ENCODE results near the gene LPCAT1.

- no peak for TF ChIP-seq POLR2A (IDR thresholded peaks at IDR 0.05; ENCODE audit: low read depth, low read length)
- TF ChIP-seq CTCF (IDR thresholded peaks at IDR 0.05; ENCODE audit: extremely low read depth in 1 of 2, insufficient read depth in 1 of 2, low read depth in 1 of 2, low read length in 2 of 2), result no peak
- TF ChIP-seq JUN (IDR thresholded peaks at IDR 0.05; ENCODE audit: borderline replicate concordance, insufficient read depth, insufficient read length, low read depth), result no peak
- no peak for TF ChIP-seq EZH2 (IDR thresholded peaks at IDR 0.05; ENCODE audit: borderline replicate concordance, low read depth, low read length, severe bottlenecking)
- TF ChIP-seq FOS (IDR thresholded peaks at IDR 0.05; ENCODE audit: borderline replicate concordance, insufficient read depth, low read length), result no peak
- TF ChIP-seq POLR2AphosphoS5 (IDR thresholded peaks at IDR 0.05; ENCODE audit: insufficient read depth, low read depth, low read length), result no peak
- TF ChIP-seq, protein P1, sequence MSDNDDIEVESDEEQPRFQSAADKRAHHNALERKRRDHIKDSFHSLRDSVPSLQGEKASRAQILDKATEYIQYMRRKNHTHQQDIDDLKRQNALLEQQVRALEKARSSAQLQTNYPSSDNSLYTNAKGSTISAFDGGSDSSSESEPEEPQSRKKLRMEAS (IDR thresholded peaks at IDR 0.05; ENCODE audit: insufficient read depth, insufficient read length), result no peak
- TF ChIP-seq MYC (IDR thresholded peaks at IDR 0.05; ENCODE audit: low read depth, low read length), result no peak
Measured at GRCh38 chr5:1524481-1524798, 680 bp upstream of the LPCAT1 start.
